ENCODE results near the gene CCNE1.

CCNE1 gene

GRCh38 chr19:29811125-29812079 is at the start of gene CCNE1:
TSS of gene CCNE1 (plus strand) at chr19:29811991. CDS start at chr19:29812556, 565 bp downstream.
- DNase-seq (ENCODE audit: low read depth): peak; percentile 97

- DNase-seq (ENCODE audit: low read depth): no peak
Observed at GRCh38 chr19:29763196-29763595, 48.6 kb upstream of the CCNE1 start.

GRCh38 chr19:29764361-29764760 is 47.4 kb upstream of the CCNE1 start:
- no peak for DNase-seq (ENCODE audit: low read depth)

- no peak for DNase-seq (ENCODE audit: low read depth)
Observed at GRCh38 chr19:29766100-29766499, 45.7 kb upstream of the CCNE1 start.

DNA sequence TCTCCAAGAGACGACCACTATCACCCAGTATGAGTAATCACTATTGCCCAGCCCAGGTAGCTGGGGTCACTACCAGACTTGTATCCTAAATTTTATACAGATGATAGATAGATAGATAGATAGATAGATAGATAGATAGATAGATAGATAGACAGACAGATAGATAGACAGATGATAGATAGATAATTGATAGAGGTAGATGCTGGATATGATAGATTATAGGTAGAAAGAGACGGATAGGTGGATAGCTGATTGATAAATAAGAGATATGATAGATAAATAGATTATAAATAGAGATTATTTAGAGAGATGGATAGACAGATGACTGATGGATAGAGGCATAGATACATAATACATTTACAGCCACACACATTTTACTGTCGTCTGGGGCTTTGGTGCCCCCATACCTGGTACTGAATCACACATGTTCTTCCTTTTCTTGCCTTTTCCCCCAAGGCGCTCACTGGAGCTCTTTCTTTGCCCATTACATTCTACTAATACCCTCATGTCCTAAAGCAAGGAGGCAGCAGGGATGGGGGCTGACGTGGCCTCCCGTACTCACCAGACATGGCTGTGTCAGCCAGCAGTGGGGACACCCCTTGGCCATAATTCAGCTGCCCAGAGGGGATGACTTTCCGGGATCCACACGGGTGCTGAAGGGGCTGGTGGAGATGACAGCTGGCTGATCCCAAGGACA is 44.6 kb upstream of the CCNE1 start:
- no peak for DNase-seq (ENCODE audit: low read depth)

DNA sequence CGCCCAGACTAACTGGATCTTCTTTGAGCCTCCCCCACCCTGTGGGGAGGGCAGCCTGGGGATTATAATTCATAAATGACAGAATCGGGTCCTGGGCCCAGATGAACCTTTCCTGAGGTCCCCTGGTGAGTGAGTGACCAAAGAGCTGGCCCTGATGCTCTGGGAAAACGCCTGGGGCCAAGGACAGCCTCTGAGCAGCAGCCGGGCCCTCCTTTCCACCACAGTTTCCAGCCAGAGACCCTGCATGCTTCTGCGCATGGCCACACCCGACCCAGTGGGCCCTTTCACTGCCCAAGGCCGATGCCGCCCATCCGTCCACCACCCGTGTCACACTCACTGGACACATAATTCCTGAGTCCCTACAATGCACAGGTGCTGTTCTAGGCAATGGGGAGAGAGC is 43.6 kb upstream of the CCNE1 start:
- no peak for DNase-seq (ENCODE audit: low read depth)

DNA sequence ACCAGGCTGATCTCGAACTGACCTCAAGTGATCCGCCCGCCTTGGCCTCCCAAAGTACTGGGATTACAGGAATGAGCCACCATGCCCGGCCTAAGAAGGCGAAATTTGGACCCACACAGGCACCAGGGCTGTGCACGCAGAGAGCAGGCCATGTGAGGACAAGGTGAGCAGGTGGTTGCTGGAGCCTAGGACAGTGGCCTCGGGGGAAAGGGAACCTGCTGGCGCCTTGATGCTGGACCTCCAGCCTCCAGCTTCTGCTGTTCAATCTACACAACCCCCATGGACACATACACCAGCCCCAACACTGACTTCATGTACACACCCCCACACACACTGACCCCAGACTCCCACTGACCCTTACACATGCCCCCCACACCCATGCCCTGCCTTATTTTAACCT is 41.8 kb upstream of the CCNE1 start:
- no peak for DNase-seq (ENCODE audit: low read depth)

DNA sequence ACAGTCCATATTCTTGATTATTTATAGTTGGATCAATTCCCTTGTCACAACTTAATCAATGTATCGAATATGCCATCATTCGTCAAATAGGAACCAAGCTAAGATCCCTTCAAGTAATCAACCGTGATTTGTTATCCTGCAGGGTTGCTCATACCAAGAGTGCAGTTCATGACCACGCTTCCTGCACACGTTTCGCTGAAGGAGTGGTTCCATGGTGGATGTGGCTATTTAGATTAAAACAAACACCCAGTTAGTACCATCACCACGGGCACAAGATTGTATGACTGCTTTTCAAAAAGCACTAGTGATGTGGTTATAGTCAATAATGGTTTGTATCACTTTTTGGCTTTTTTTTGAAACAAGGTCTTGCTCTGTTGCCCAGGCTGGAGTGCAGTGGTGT is 41.1 kb upstream of the CCNE1 start:
- DNase-seq (ENCODE audit: low read depth): no peak

- peak; percentile 12 for DNase-seq (ENCODE audit: low read depth)
Observed at GRCh38 chr19:29771708-29772414, 39.9 kb upstream of the CCNE1 start.

DNA sequence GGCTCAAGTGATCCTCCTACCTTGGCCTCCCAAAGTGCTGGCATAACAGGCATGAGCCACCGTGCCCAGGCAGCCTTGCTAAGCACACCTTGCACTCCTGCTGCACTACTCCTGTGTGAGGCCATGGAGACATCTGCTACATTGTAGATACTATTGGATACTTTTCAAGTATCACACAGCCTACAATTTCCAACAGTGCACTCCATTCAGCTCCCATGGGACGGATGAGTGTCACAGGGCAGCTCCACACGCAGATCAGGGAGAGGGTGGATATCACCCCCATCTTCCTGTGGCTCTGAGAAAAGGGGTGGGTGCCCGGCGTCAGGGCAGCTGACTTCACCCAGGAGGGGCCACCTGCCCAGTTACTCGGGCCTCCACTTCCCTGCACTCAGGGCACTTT is 39.1 kb upstream of the CCNE1 start:
- no peak for DNase-seq (ENCODE audit: low read depth)

DNA sequence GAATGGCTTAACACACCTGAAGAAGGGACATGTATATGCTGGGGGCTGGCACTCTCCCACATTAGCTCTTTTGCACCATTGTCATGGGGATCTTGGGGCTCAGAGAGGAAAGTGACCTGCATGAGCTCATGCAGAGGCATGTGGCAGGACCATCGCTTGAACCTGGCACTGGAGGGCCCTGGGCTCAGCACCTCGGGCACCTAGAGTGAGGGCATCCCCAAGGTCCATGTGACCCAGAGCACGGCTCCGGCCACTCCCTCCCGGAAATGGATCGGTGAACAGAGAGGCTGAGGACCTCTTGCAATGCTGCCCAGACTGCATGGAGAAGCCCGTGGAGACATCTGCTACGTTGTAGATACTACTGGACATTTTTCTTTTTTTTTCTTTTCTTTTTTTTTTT is 38.6 kb upstream of the CCNE1 start:
- no peak for DNase-seq (ENCODE audit: low read depth)

- no peak for DNase-seq (ENCODE audit: low read depth)
Observed at GRCh38 chr19:29774126-29774525, 37.7 kb upstream of the CCNE1 start.

DNA sequence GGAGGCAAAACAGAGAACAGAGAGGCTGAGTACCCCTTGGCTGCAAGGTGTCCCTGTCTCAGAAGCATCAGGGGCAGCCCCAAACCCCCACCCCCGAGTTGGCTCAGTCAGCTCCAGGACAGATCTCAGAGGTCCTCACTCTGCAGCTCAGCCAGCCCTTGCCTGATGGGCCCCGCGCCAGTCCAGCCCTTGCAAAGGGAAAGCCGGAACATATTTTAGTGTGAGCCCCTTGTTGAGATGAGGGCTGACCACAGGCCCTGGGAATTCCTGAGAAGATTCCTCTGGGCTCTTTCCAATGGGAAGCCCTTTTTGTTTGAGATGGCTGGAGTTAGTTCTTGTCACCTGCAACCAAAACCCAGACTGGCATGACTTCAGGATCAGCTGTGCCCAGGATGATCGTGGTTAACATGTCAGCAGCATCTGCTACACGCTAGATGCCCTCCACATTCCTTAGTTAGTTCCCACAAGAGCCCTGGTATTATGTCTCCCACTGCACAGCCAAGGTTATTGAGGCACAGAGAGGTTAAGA is 33.9 kb upstream of the CCNE1 start:
- no peak for DNase-seq (ENCODE audit: low read depth)

GRCh38 chr19:29779921-29780320 is 31.9 kb upstream of the CCNE1 start:
- DNase-seq (ENCODE audit: low read depth): no peak

- no peak for DNase-seq (ENCODE audit: low read depth)
Observed at GRCh38 chr19:29781386-29782259, 30.2 kb upstream of the CCNE1 start.

GRCh38 chr19:29782260-29782580 is 29.6 kb upstream of the CCNE1 start:
- DNase-seq (ENCODE audit: low read depth): no peak

- no peak for DNase-seq (ENCODE audit: low read depth)
Observed at GRCh38 chr19:29783627-29784190, 28.1 kb upstream of the CCNE1 start.

DNA sequence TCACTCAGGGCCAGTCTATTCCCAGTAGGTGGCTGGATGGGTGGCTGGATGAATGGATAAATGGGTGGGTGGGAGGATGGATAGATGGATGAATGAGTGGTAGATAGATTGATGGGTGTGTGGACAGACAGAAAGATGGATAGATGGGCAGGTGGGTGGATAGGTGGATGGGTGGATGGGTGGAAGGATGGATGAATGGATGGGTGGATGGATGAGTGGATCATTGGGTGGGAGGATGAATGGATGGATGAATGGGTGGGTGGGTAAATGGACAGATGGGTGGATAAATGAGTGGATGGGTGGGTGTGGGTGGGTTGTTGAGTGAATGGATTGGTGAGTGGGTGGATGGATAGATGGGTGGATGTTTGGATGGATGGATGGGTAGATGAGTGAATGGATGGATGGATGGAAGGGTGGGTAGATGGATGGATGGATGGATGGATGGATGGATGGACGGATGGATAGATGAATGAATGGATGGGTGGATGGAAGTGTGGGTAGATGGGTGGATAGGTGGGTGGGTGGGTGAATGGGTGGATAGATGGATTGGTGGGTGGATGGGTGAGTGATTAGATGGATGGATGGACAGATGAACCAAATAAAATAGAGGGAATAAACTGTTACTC is 27.1 kb upstream of the CCNE1 start:
- no peak for DNase-seq (ENCODE audit: low read depth)

DNA sequence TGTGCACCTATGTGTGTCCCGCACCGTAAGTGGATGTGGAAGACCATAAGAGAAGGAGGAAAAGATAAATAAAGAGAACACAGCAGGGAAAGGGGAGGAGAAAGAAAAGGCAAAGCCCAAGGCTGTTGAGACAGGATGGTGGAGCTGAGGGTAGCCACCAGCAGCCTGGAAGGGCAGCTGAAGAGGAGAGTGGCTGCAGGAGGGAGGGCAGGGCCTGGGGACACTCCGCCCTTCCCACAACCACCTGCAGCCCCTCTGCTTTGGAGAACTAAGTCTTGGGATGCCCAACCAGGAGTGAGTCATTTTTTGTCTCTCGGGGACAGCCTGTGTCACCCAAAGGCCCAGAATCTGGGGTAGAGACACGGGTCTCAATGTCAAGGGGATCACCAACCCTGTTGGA is 26.4 kb upstream of the CCNE1 start:
- DNase-seq (ENCODE audit: low read depth): no peak

DNA sequence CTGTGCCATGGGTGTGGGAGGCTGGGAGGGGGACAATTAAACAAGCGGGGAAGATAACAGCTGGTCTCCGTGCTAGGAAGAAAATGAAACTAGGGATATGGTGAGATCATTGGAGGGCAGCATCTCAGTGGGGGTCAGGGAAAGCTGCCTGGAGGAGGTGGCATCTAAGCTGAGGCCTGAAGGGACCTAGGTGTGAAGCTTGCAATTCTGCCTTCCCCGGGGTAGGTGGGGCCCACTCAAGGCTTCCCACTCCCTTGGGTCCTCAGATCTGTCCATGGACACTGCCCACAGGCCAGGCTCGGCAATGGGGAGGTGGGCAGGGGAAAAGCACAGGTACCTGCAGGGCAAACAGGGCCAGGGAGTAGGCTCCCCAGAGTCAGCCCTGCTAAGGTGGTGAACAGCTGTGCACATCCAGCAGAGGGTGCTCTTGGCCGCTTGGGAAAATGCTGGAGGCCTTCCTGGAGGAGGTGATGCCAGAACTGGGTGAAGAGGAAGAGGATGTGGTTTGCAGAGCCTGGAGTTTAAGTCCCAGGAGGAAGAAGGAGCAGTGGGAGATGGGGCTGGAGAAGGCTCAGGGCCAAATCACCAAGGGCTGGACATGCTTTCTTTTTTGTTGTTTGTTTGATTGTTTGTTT is 25.7 kb upstream of the CCNE1 start:
- DNase-seq (ENCODE audit: low read depth): no peak
